ENCODE measurements around the gene RNF217. TPM values are rescaled to one million over a fixed set of nuclear protein-coding genes. Genes with fewer than 3 reads are reported as not detected.
"Not testable (repeated sequence)": the region's sequence is repeated elsewhere in the genome, so short reads cannot be mapped to it uniquely, and the experiment has no call there.

RNF217 gene
- total and polyA plus RNA-seq, 8 donors = 1.9 to 32.7 (median 11.2) TPM

DNA sequence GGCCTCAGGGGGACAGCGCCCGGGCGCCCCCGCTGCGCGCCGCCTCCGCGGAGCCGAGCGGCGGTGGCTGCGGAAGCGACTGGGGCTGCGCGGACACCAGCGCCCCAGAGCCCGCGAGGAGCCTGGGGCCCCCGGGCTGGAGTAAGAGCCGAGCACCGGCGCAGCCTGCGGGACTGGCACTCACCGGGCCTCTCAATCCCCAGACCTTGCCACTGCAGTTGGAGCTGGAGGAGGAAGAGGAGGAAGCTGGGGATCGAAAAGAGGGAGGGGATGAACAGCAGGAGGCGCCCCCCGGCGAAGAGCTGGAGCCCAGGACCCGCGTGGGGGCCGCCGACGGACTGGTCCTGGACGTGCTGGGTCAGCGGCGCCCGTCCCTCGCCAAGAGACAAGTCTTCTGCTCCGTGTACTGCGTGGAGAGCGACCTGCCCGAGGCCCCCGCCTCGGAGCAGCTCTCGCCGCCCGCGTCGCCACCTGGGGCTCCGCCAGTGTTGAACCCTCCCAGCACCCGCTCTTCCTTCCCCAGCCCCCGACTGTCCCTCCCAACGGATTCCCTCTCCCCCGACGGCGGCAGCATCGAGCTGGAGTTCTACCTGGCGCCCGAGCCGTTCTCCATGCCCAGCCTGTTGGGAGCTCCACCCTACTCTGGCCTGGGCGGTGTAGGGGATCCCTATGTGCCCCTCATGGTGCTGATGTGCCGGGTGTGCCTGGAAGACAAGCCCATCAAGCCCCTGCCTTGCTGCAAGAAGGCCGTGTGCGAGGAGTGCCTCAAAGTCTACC lies 590 bp downstream of the RNF217 start:
- intact Hi-C loops (cut with DNase I; ENCODE audit: low total_unique reads) = no loop called here
- WGBS, 5 donors = 1 to 2% (median 1%) methylated on average over 6 to 65 of the region's 65 CpGs
- no peak for TF ChIP-seq EP300 (IDR thresholded peaks at IDR 0.05)
- no peak for TF ChIP-seq POLR2AphosphoS5 (IDR thresholded peaks at IDR 0.05)
- TF ChIP-seq POLR2A (IDR thresholded peaks at IDR 0.05) = no peak
- TF ChIP-seq, protein P1, sequence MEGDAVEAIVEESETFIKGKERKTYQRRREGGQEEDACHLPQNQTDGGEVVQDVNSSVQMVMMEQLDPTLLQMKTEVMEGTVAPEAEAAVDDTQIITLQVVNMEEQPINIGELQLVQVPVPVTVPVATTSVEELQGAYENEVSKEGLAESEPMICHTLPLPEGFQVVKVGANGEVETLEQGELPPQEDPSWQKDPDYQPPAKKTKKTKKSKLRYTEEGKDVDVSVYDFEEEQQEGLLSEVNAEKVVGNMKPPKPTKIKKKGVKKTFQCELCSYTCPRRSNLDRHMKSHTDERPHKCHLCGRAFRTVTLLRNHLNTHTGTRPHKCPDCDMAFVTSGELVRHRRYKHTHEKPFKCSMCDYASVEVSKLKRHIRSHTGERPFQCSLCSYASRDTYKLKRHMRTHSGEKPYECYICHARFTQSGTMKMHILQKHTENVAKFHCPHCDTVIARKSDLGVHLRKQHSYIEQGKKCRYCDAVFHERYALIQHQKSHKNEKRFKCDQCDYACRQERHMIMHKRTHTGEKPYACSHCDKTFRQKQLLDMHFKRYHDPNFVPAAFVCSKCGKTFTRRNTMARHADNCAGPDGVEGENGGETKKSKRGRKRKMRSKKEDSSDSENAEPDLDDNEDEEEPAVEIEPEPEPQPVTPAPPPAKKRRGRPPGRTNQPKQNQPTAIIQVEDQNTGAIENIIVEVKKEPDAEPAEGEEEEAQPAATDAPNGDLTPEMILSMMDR (IDR thresholded peaks at IDR 0.05) = peak in 1 of 7 experiments; percentile 7

GRCh38 chr6:124963416-124963785 lies 1.2 kb downstream of the RNF217 start:
- peak in 1 of 2 donors; percentile 54 for DNase-seq
- intact Hi-C loops (cut with DNase I; ENCODE audit: low total_unique reads) = no loop called here
- peaks cover 0 to 9% (median 0%) of the 10 kb centered on the region in 4 donors for H3K36me3 ChIP-seq
- TF ChIP-seq EP300 (IDR thresholded peaks at IDR 0.05) (no peak), POLR2AphosphoS5 (IDR thresholded peaks at IDR 0.05) (peak in 1 of 3 donors; percentile 39), POLR2A (IDR thresholded peaks at IDR 0.05) (no peak)
- H3K4me1 ChIP-seq = peaks cover 0 to 62% (median 28%) of the 10 kb centered on the region in 4 donors
- WGBS, 5 donors = 3 to 8% (median 6%) methylated on average over 9 of the region's 9 CpGs
- H3K27me3 ChIP-seq = no peaks in the 10 kb centered on the region
- peak overlapping the region; percentile 90 to 96 (median 96) for H3K27ac ChIP-seq
- no peaks in the 10 kb centered on the region for H3K9me3 ChIP-seq
- H3K4me3 ChIP-seq = peak overlapping the region; percentile 79 to 89 (median 82)

More for the DNA sequence above, 590 bp downstream of the RNF217 start:
- peak; percentile 40 to 75 for DNase-seq
- Histone ChIP-seq H3K27ac (peak overlapping the region; percentile 90 to 96 (median 96)), H3K27me3 (no peaks in the 10 kb centered on the region), H3K36me3 (peaks cover 0 to 4% (median 0%) of the 10 kb centered on the region in 4 donors), H3K9me3 (no peaks in the 10 kb centered on the region), H3K4me3 (peak overlapping the region; percentile 79 to 89 (median 82)), H3K4me1 (peaks cover 0 to 56% (median 26%) of the 10 kb centered on the region in 4 donors)

- WGBS, 5 donors = 6 to 13% (median 12%) methylated on average over 6 of the region's 6 CpGs
- peak overlapping the region; percentile 79 to 89 (median 82) for H3K4me3 ChIP-seq
- TF ChIP-seq POLR2A (IDR thresholded peaks at IDR 0.05) (no peak), POLR2AphosphoS5 (IDR thresholded peaks at IDR 0.05) (peak in 2 of 3 donors; percentile 66 to 69)
These were observed 1.9 kb downstream of the RNF217 start for GRCh38 chr6:124963831-124964763.

DNA sequence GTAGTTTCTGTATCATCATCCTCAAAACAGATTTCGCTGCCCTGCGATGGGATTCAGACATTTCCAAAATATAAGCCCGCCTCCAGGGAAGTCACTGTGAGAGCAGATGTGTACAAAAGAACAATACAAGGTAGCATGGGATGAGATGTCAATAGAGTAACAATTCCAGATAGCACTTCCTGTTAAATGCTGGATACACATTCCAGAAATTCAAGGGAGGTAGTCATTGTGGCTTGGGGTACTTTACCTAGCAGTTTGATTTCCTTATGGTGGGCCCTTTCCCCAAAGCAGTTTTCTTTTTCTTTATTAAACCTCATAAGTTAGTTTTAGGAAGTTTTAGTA lies 2.5 kb downstream of the RNF217 start:
- no peak for DNase-seq
- Histone ChIP-seq H3K27ac (peak overlapping the region in 4 of 5 donors; percentile 90 to 96 (median 96)), H3K4me3 (peak overlapping the region; percentile 79 to 89 (median 82)), H3K9me3 (no peaks in the 10 kb centered on the region), H3K4me1 (peaks cover 0 to 70% (median 32%) of the 10 kb centered on the region in 4 donors), H3K27me3 (no peaks in the 10 kb centered on the region), H3K36me3 (peaks cover 0 to 10% (median 0%) of the 10 kb centered on the region in 4 donors)
- 57 to 80% (median 66%) methylated on average over 3 of the region's 3 CpGs for WGBS, 5 donors
- TF ChIP-seq POLR2A (IDR thresholded peaks at IDR 0.05) (no peak), POLR2AphosphoS5 (IDR thresholded peaks at IDR 0.05) (no peak), EP300 (IDR thresholded peaks at IDR 0.05) (no peak)
- TF ChIP-seq, protein P1 (IDR thresholded peaks at IDR 0.05) = no peak
- intact Hi-C loops (cut with DNase I; ENCODE audit: low total_unique reads) = no loop called here

More at GRCh38 chr6:124963831-124964763, 1.9 kb downstream of the RNF217 start:
- Histone ChIP-seq H3K27me3 (no peaks in the 10 kb centered on the region), H3K4me1 (peaks cover 0 to 67% (median 32%) of the 10 kb centered on the region in 4 donors), H3K9me3 (no peaks in the 10 kb centered on the region), H3K36me3 (peaks cover 0 to 10% (median 0%) of the 10 kb centered on the region in 4 donors), H3K27ac (peak overlapping the region; percentile 50 to 96 (median 96))
- peak in 1 of 2 donors; percentile 51 for DNase-seq
- intact Hi-C loops (cut with DNase I; ENCODE audit: low total_unique reads) = no loop called here

DNA sequence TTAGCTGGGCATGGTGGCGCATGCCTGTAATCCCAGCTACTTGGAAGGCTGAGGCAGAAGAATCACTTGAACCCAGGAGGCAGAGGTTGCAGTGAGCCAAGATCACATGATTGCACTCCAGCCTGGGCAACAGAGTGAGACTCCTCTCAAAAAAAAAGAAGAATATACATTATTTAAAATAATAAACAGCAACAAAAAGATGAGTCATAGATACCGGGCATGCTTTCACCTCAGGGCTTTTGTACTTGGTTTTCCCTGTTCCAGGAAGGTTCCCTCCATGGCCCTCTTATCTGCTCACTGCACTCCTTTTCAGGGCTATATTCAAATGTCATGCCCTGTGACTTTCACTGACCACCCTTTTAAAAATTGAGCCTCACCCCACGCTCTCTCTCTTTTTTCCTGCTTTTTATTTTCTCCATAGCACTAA lies 3.2 kb downstream of the RNF217 start:
- WGBS, 5 donors = 76 to 82% (median 81%) methylated on average over 3 of the region's 3 CpGs
- Histone ChIP-seq H3K4me3 (peak overlapping the region in 2 of 4 donors; percentile 82 to 89), H3K4me1 (peaks cover 0 to 70% (median 30%) of the 10 kb centered on the region in 4 donors), H3K36me3 (peaks cover 0 to 10% (median 0%) of the 10 kb centered on the region in 4 donors), H3K27ac (peak overlapping the region in 2 of 5 donors; percentile 96)
- H3K27me3 ChIP-seq; intact Hi-C loops (cut with DNase I; ENCODE audit: low total_unique reads); DNase-seq; H3K9me3 ChIP-seq: not testable (repeated sequence)
